ENCODE data around the gene OGN.

DNA sequence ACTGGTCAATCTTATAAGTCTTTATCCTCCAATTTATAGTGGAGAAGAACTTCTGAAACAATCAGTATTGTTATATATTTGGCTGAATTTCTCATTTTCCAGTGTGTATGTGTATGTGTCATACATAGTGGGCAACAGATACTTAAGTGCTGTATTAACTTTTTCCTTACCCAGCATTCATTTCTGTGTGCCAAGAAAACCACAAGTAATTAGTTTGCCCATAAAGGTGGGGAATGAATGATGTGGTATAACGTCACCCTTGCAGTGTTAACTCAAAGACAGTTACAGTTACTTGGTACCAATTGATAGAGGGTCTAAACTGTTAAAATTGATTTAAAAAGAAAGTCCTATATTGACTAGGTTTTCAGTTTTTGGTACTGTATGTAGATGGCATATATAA lies 2.0 kb downstream of the OGN start:
- TF ChIP-seq, protein P1, sequence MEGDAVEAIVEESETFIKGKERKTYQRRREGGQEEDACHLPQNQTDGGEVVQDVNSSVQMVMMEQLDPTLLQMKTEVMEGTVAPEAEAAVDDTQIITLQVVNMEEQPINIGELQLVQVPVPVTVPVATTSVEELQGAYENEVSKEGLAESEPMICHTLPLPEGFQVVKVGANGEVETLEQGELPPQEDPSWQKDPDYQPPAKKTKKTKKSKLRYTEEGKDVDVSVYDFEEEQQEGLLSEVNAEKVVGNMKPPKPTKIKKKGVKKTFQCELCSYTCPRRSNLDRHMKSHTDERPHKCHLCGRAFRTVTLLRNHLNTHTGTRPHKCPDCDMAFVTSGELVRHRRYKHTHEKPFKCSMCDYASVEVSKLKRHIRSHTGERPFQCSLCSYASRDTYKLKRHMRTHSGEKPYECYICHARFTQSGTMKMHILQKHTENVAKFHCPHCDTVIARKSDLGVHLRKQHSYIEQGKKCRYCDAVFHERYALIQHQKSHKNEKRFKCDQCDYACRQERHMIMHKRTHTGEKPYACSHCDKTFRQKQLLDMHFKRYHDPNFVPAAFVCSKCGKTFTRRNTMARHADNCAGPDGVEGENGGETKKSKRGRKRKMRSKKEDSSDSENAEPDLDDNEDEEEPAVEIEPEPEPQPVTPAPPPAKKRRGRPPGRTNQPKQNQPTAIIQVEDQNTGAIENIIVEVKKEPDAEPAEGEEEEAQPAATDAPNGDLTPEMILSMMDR (IDR thresholded peaks at IDR 0.05; ENCODE audit: low read depth, low read length, poor library complexity, severe bottlenecking): no peak
- TF ChIP-seq EZH2phosphoT487 (IDR thresholded peaks at IDR 0.05; ENCODE audit: borderline replicate concordance, low read length): no peak

Measured in DOHH2 (cell line).